GM21723 (cell line): Measurements from ENCODE around the gene PDYN.

Experiments
- ATAC-seq: cut with Tn5 transposase; IDR thresholded peaks from one replicate; pipeline ENCODE4 v1.9.1; 2021; ENCODE audit warnings: mild to moderate bottlenecking, moderate library complexity; ENCODE audit not compliant: unreplicated experiment

Gene PDYN

GRCh38 chr20:1952737-1953530, 40.9 kb downstream of the PDYN start:
- peak; percentile 71 for ATAC-seq

- no peak for ATAC-seq
Measured at GRCh38 chr20:1951436-1952115, 42.3 kb downstream of the PDYN start.

- no peak for ATAC-seq
Measured at GRCh38 chr20:1950836-1951235, 43.0 kb downstream of the PDYN start.

- no peak for ATAC-seq
Measured at GRCh38 chr20:1949347-1950100, 44.3 kb downstream of the PDYN start.

GRCh38 chr20:1947535-1947846, 46.4 kb downstream of the PDYN start:
- ATAC-seq = no peak

GRCh38 chr20:1946762-1947534, 46.9 kb downstream of the PDYN start:
- no peak for ATAC-seq

- no peak for ATAC-seq
Measured at GRCh38 chr20:1946442-1946761, 47.5 kb downstream of the PDYN start.

GRCh38 chr20:1945660-1946059, 48.2 kb downstream of the PDYN start:
- ATAC-seq = no peak

- ATAC-seq = no peak
Measured at GRCh38 chr20:1945134-1945618, 48.7 kb downstream of the PDYN start.

- no peak for ATAC-seq
Measured at GRCh38 chr20:1944345-1945091, 49.3 kb downstream of the PDYN start.

- ATAC-seq = no peak
Measured at GRCh38 chr20:1943275-1944002, 50.4 kb downstream of the PDYN start.

- ATAC-seq = no peak
Measured at GRCh38 chr20:1942486-1943274, 51.2 kb downstream of the PDYN start.

- no peak for ATAC-seq
Measured at GRCh38 chr20:1942061-1942460, 51.8 kb downstream of the PDYN start.

GRCh38 chr20:1941226-1941625, 52.6 kb downstream of the PDYN start:
- no peak for ATAC-seq

GRCh38 chr20:1940581-1940980, 53.3 kb downstream of the PDYN start:
- ATAC-seq = no peak

- no peak for ATAC-seq
Measured at GRCh38 chr20:1939270-1939595, 54.6 kb downstream of the PDYN start.

GRCh38 chr20:1938464-1939269, 55.2 kb downstream of the PDYN start:
- ATAC-seq = no peak

- no peak for ATAC-seq
Measured at GRCh38 chr20:1937316-1937976, 56.4 kb downstream of the PDYN start.
